CD4-positive, alpha-beta T cell treated with Interleukin-12 subunit alpha and Interleukin-12 subunit beta, for 1 hour (primary cell): ENCODE results near the gene DLK2.
"Not testable (repeated sequence)": the region's sequence is repeated elsewhere in the genome, so short reads cannot be mapped to it uniquely, and the experiment has no call there.

ENCODE experiments used
- DNase-seq: peaks from one replicate; pipeline ENCODE4 v3.0.0-alpha.2; 2020

Gene DLK2

DNA sequence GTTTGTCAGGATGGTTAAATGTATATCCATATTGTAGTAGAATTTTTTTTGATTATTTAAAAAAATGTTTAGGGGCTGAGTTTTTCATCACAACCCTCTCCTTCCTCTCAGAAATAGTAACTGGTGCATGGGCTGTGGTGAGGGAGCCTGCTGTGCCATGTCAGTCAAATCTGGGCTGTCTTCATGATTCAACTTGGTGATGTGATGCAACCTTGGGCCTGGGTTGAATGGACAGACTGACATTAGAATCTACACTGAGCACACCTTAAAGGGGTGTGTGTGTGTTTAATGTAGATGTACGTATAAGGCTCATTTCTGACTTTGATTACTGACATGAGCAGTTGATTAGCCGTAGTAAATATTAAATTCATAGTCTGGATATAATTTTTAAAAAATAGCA, 25.7 kb upstream of the DLK2 start:
- DNase-seq: no peak

DNA sequence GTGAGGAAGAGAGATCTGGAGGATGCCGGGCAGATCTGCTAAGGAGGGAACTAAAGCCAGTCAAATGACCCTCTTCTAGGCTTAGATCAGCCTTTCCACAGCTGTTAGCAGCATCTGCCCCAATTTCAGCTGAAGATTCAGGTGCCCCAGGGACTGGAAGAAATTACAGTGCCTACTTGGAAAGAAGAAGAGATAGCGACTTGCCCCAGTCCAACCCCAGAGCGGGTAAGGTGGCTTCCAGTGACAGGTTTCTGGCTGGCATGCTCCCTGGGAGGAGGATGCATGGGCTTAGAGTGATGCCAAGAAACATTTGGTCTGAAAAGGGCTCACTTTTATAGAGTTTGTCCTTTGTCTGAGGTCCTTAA, 22.6 kb upstream of the DLK2 start:
- DNase-seq: peak; percentile 12

DNA sequence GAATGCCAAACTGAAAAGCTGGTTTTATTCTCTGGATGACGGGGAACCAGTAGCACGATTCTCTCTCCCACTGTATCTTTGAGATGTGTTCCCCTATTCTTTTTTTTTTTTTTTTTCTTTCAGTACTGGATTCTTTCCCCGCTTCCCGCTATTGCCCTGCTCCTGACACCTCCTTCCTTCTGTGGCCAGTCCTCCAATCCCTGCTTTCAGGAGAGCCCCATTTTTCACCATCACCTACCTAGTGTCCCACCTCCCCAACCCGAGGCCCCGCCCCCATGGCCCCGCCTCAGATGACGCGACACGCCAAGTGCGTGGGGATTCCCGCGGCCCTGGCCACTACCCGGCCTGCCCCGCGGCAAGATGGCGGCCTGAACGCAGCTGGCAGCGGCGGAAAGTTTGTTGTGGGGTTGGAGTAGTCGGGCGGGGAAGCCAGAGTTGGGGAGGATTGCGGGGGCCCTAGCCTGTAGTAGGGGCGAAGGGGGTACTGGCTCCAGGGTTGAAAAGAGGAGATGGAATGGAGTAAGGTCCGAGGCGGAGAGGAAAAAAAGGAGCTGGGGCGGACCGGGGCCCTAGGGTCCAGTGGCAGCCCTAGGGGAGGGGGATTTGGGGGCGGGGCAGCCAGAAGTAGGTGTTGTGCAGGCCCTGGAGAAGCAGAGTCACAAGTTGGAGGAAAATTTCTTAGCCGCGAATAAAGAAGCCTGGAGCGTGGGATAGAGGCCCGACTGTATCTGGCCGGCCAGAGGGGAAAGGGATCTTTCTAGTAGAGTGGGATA, 22.1 kb upstream of the DLK2 start, which contains the start of gene TJAP1:
Gene TJAP1 (plus strand): TSS at position 336 of the 773 bp plus-strand sequence. CDS start 21,432 bp downstream, outside the sequence.
- peak; percentile 96 for DNase-seq

DNA sequence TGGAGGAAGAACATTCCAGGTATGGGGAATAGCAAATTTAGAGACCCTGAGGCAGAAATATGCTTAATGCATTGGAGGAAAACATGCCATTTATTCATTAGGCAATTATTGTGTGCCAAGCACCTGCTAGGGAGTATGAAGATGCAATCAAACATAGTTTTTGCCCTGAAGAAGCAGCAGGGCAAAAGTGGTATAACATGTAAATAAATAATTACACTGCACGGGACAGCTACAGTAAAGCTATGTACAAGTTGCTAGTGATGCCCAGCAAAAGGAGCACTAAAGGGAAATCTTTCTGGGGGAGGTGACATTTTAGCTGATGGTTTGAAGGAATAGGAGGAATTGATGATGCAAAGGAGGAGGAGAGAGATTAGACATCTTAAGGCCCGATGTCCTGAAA, 21.4 kb upstream of the DLK2 start:
- no peak for DNase-seq

DNA sequence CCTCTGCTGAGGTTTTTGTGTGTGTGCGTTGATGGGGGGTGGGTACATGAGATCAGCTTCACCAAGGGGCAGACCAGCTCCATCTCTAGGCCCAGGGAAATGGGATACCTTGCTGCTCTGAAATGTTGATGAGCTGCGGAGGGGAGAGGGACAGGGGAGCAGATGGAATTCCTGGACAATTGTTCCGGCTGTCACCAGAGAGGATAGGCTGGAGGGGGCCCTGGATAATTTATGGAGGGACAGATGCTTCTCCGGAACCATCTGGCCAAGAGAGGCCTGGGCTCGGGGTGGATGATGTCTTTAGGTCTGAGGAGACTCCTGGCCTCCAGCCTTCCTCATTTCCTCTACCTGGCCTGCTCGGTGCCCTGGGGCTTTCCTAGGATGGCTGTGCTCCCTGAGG, 20.2 kb upstream of the DLK2 start:
- DNase-seq: no peak

DNA sequence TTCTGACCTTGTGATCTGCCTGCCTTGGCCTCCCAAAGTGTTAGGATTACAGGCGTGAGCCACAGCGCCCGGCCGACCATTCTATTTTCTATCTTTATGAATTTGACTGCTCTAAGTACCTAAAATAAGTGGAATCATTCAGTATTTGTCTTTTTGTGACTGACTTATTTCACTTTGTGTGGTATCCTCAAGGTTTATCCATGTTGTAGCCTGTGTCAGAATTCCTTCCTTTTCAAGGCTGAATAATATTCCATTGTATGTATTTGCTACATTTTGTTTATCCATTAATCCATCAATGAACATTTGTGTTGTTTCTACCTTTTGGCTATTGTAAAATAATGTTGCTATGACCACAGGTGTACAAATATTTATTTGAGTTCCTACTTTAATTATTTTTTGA, 17.2 kb upstream of the DLK2 start:
- no peak for DNase-seq

DNA sequence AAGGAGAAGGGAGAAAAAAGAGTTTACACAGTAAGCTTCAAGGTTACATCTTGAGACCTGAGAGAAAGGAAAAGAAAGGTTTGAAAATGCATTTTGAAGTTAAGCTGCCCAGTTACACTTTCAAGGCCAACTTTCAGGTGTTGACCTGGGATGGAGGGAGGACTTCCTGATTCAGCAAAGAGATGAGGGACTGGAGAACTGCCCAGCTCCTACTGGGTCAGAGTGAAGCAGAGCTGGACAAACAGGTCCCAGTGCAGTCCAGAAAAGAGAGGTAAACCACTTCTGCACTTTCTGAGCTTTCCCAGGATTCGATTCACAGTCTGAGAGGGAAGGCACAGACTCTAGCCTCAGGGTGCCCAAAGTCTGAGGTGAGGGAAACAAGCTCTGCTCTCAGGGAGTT, 16.1 kb upstream of the DLK2 start:
- DNase-seq: no peak

DNA sequence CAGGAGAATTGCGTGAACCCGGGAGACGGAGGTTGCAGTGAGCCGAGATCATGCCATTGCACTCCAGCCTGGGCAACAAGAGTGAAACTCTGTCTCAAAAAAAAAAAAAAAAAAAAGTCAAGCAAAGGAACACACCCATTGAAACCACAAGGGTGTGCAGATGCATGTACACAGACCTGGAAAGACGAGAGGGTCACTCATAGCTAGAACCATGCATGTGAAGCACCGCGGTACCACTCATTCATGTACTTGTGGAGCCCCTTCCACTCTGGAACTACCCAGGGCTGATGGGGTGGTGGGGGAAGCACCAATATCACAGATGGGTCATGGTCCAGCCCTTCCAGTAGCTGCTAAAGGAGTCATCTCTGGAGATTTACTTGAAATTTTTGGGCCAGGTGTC, 14.6 kb upstream of the DLK2 start:
- DNase-seq: no peak

DNA sequence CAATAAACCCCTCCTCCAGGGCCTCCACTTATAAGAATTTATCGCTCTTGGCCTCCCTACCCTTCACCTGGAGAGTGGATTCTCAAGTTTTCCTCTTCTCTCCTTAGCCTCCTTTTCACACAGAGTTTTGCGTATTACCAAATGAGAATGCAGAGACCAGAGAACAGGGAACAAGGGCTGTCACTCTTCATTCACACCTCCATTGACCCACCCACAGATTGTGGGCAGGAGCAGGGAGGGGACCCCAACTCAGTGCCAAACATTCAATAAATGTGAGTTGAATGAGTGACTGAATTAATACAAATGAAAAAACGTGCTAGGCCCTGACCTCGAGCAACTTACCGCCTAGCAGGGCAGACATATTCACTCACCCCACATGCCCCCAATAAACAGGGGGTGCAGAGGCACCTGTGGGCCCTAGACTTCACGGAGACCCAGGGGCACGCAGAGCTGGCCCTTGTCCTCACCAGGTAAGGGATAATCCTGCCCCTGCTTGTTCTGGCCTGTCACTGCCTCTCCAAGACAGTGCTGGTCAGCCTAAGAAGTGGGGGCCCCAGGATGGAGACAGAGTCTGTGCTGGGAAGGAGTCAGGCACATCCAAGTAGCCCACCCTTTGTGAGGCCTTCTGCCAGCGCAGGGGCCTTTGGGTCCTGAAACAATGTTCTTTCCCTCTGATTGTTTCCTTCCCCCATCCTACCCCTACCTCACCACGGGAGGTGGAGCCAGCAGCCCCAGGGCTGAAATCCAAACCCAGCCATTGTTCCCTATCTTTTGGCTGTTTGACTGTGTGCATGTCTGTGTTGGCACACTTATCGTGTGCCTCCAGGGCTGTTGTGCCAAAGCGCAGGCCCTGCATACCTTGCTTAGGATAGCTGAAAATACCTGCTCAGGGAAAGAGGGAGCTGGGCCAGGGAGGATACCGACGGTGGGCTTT, 13.7 kb upstream of the DLK2 start:
- DNase-seq: no peak

DNA sequence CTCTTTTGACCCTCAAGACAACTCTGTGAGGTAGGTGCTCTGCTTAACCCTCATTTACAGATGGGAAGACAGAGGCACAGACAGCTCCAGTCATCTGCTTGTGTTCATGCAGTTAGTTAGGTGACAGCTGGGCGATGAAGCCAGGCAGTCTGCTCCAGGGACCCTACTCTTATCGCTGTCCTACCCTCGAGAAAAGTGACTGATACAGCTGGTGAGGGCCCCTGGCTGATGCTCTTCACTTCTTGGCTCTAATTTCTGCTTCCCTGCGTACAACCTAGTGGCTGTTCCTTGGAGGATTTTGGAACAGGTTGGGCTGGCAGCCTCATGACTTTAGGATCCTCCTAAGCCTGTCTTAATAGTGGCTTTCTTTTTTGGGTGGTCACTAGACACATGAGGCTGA, 12.9 kb upstream of the DLK2 start:
- DNase-seq: no peak

DNA sequence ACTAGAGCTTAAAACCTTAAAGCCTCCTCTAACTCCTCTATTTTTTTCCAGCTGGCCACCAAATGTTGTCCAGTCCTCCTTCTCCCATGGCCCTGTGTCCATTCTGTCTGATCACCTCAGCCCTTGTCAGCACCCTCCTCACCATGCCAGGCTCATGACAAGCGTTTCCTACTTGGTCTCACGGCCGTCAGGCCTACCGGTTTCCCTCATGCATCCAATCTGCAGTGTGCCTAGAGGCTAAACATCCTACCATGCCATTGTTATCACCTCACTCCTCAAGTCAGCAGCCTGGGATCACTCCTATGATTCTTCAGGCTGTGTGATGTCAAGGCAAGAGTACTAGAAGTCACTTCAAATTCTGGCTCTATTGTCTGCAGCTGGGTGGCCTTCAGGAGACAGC, 12.4 kb upstream of the DLK2 start:
- DNase-seq: no peak

DNA sequence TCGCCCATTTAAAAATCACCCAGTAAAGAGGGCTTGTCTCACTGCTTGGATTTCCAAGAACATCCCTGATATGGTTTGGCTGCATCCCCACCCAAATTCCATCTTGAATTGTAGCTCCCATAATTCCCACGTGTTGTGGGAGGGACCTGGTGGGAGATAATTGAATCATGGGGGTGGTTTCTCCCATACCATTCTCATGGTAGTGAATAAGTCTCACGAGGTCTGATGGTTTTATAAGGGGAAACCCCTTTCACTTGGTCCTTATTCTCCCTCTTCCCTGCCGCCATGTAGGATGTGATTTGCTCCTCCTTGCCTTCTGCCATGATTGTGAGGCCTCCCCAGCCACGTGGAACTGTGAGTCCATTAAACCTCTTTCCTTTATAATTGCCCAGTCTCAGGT, 11.9 kb upstream of the DLK2 start:
- not testable (repeated sequence) for DNase-seq

DNA sequence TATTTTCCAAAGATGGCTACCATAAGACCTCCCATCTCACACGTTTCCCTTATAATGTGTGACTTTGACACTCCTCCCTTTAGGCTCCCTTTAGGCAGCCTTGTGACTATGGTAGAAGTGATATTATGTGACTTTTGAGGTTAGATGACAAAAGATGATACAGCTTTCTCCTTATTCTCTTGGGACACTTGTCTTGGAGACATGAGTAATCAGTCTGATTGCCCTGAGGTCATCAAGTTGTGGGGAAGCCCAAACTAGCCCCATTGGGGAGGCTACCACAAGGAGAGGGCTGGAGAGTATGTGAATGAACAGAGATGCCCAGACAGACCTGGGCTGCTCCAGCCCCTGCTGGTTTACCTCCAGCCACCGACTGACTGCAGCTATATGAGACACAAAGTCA, 10.6 kb upstream of the DLK2 start:
- no peak for DNase-seq

DNA sequence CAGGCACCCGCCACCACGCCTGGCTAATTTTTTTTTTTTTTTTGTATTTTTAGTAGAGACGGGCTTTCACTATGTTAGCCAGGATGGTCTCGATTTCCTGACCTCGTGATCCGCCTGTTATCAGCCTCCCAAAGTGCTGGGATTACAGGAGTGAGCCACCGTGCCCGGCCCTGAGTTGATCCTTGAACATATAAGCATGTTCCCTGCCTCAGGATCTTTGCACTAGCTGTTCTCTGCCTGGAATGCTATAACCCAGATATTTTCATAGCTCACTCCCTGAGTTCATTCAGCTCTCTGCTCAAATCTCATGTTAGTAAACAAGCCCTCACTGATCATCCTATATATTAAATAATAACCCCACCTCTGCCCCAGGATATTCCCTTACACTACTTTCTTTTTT, 9.0 kb upstream of the DLK2 start:
- DNase-seq: no peak

DNA sequence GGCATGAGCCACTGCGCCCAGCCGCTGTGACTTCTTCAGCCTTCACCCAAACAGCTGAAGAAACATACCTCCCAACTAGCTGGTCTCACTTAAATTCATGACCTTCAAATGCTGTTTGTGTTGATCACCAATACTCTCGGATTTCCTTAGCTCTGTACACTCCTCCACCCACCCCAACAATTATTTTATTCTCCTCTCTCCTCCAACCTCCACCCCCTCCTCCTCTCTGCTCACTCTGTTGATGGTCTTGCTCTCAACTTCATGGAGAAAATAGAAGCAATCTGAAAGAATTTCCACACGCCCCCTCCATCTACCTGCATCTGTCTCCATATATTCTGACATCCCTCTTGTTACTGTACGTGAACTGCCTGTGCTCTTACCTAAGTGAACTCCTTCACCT, 6.6 kb upstream of the DLK2 start:
- DNase-seq: no peak

DNA sequence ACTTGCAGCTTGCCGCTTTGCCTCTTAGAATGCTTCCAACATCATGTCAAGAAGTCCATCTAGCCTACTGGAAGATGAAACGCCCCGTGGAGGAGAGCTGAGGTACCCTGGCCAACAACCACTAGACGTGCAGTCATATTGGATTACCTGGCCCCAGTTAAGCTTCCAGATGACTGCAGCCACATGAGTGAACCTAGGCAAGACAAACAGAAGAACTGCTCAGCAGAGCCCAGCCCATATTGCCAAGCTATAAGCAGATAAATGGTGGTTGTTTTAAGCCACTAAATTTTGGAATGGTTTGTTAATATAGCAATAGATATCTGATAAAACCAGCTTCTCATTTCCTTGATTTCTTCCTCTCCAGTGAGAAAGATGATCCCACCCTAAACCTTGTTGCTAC, 4.7 kb upstream of the DLK2 start:
- DNase-seq: no peak

DNA sequence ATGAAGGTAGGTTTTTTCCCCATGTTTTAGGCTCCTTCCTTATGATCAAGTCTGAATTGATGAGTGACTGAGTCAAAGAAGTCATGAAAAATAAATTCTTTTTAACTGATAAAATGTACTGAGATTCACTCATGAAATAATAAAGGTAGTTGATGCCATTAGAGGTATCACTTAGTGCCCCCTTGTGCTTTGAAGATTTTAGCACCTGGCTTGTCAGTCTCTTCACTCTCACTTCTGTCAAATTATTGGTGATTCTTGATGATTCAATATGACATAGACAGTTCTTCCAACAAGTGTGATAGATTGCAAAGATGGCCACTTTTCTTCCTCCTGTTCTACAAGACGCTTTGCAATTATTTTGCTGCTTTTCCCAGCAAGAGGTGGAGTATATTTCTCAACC, 4.2 kb upstream of the DLK2 start:
- DNase-seq: no peak

DNA sequence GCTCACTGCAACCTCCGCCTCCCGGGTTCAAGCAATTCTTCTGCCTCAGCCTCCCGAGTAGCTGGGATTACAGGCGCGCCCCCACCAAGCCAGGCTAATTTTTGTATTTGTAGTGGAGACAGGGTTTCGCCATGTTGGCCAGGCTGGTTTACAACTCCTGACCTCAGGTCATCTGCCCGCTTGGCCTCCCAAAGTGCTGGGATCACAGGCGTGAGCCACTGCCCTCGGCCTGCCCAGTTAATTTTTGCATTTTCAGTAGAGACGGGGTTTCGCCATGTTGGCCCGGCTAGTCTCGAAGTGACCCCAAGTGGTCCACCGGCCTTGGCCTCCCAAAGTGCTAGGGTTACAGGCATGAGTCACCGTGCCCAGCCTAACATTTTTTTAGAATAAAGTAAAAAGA, 2.8 kb upstream of the DLK2 start:
- DNase-seq: not testable (repeated sequence)

DNA sequence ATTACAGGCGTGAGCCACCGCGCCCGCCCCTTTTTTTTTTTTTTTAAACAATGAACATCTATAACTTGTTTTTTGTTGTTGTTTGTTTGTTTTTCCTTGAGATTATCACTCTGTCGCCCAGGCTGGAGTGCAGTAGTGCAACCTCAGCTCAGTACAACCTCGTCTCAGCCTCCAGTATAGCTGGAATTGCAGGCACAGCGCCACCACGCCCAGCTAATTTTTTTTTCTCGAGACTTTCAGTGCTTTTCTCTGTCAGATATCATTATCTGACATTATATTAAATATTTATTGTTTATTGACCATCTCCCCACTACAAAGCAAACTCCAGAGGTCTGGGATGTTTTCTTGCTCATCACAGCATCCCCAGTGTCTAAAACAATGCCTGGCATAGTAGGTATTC, 2.3 kb upstream of the DLK2 start:
- DNase-seq: no peak

DNA sequence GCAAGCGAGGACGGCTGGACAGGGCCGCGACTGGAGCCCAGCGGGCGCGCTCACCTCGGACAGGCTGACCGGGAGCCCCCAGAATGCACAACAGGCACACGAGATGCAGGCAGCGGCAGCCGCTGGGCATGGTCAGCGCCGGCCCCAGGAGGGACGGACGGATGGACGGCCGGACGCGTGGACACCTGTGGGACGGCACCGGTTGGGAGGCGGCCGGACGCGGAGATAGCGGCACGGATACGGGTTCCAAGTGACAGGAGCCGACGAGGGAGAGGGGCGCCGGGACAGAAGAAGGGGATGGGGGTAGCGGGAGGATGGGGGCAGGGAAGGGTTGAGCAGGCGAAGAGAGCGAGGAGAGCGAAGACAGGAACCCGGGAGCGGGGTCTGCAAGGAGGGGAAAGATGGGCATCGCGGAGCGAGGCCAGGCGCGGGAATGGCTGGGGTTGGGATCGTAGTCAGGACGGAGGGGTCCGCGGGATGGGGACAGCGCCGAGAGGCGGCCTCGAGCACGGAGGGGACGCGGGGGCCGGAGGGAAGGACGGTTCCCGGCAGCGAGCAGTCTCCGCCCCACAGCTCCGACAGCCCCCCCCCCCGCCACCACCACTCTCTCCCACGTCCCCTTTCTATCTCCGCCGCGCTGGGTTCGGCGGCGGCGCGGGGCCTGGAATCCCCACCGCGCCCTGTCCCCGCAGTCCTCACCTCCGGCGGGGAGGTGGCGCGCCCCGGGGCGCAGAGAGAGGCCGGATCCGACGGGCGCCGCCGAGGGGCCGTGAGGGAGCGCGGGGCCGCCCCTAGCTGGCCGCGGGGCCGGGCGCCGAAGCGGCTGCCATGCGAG, 435 bp downstream of the DLK2 start:
- DNase-seq: peak; percentile 33

DNA sequence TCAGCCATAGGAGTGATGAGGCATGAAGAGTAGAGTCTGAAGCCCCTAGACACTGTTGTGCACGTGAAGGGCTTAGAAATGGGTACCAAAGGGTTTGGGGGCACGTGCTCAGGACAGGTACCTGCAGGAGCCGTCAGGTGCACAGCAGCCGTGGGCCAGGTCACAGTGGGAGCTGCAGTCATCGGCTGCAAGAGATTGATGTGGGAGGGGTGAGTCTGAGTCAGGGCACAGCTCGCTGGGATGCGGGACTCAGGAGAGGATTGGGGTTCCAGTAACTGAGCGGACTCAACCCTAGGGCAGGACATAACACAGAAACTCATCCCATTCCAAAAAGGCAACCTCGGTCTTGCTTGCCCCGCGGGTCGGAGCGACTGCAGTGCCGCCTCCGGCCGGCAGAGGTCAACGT, 1.1 kb downstream of the DLK2 start:
- peak; percentile 67 for DNase-seq

DNA sequence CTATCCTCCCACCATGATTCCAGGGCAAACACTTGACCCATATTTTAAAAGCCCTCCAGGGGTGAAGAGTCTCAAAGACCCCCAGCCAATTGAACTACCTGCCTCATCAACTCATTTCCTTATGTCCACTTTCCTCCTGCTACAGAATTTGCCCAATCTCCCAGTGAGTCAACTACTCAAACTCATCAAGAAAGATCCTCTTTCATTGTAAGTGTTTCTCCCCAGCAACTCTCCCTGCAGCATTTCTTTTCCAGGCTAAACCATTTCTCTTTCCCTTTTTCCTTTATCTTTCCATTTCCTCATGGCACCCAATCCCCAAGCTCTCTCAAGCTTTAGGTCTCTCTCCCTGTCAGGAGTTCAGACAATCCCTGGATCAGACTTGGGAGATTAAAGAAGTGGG, 1.5 kb downstream of the DLK2 start:
- no peak for DNase-seq

DNA sequence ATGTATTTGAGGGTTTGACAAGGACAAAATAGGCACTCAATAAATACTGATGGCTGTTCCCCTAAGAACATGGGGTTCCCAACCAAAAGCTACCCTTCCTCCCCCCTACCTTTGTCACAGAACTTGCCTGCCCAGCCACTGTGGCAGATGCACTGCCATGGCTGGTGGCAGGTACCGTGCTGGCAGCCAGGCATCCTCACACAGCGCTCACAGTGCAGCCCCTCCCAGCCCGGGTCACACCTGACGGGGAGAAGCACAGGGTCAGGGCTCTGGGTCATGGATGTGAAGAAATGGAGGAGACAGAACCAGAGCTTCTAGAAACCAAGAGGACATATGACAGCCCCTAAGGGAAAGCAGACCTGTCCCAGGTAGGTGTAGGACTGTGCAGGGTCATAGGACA, 2.5 kb downstream of the DLK2 start:
- no peak for DNase-seq
